Inferior parietal cortex (tissue), 1 donor: ENCODE data around the gene NTSR1.

Experiments used
- DNase-seq: peaks from one replicate; pipeline ENCODE4 v3.0.0-alpha.2; 2016; ENCODE audit errors: extremely low spot score

Gene NTSR1

DNA sequence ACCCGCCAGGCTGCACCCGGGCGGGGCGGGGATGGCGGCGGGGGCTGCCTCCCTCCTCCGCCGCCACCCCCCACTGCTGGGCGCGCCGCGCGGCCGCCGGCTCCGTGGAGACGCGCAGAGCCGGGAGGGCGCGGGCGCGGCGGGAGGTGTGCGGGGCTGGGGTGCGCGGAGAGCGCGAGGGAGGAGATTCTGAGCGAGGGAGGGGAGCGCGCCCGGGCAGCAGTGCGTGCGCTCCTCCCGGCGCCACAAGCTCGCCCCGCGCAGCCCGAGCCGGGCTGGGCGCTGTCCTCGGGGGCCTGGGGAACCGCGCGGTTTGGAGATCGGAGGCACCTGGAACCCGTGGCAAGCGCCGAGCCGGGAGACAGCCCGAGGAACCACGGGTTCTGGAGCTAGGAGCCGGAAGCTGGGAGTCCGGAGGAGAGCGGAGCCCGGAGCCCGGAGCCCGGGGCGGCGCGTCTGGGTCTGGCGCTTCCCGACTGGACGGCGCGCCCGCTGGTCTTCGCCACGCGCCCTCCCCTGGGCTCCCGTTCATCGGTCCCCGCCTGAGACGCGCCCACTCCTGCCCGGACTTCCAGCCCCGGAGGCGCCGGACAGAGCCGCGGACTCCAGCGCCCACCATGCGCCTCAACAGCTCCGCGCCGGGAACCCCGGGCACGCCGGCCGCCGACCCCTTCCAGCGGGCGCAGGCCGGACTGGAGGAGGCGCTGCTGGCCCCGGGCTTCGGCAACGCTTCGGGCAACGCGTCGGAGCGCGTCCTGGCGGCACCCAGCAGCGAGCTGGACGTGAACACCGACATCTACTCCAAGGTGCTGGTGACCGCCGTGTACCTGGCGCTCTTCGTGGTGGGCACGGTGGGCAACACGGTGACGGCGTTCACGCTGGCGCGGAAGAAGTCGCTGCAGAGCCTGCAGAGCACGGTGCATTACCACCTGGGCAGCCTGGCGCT lies at the start of gene NTSR1:
NTSR1 (plus strand) TSS at position 246 of the 946 bp plus-strand sequence; CDS start at position 618, 372 bp downstream.
- DNase-seq: no peak

DNA sequence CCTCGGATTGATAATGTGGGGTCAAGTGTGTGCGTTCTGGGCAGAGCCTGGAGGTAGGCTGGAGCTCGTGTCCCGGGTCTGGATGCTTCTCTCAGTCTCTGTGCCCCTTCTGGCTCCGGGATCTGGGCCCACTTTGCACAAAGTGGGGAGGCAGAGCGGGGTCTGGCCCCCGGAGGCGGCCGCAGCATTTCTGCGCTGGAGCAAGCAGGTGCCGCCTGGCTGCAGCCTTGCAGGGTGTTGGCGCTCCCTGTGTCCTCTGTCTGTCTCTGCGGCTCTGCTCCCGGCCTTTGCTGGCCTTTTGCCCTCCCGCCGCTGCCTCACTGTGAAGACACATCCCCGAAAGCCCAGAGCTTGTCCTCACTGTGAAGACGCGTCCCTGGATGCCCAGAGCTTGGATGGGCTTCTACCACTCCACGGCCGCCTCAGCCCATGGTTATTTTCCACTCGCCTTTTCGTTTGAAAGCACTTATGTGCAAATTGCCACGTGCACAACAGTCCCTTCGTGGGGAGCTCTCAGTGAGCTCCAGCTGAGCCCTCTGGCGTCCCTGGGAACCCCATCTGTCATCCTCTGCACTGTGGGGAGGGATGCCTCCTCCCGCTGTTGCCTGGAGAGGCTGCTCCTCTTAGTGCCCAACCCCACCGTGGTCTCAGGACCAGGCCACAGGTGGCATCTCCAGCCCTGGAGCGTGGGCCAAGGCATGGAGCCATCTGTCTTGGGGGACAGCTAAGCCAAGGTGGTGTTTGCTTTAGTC lies 49.0 kb upstream of the NTSR1 start:
- no peak for DNase-seq

DNA sequence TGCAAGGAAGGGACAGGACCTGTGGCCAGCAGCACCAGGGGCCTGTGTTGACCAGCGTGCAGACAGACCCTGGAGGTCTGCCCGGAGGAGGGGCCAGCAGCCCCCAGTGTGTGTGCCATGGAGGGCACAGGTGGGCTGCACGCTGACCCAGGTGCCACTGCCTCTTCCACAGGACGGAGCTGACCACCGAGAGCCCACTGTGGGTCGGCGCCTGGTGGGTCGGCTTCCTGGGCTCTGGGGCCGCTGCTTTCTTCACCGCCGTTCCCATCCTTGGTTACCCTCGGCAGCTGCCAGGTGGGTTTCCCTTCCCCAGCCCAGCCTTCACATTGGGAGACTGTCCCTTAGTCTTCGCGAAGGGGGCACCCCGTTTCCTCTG lies 48.4 kb upstream of the NTSR1 start:
- no peak for DNase-seq

DNA sequence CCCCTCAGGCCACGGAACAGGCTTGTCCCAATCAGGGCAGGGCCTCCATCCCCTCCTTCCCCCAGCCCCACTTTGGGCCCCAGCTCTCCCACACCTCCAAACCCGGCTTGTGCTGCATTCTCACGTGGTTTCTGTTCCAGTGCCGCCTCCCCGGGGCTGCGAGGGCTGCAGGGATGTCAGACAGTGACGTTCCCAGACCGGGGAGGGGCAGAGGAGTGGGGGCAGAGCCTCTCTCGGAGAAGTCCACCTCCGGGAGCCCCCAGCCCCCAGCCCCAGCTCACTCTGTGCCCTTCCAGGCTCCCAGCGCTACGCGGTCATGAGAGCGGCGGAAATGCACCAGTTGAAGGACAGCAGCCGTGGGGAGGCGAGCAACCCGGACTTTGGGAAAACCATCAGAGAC lies 47.9 kb upstream of the NTSR1 start:
- no peak for DNase-seq

DNA sequence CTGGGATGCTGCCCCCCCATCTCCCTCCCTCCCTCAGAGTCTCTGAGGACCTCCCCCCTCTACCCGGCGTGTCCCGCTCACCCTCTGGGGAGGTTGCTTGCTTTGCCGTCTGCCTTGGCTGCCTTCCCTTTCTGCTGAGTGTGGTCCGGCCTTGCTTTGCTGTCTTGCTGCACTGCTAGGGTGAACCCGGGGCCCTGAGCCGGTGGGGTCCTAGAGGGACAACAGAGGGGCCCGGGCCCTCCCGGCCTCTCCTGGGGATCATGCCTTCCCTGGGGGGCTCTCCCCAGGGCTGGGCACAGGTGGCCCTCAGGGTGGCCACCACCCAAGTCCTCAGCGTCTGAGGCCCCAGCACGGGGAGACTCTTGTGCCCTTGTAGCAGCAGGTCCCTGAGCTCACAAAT lies 47.0 kb upstream of the NTSR1 start:
- no peak for DNase-seq

DNA sequence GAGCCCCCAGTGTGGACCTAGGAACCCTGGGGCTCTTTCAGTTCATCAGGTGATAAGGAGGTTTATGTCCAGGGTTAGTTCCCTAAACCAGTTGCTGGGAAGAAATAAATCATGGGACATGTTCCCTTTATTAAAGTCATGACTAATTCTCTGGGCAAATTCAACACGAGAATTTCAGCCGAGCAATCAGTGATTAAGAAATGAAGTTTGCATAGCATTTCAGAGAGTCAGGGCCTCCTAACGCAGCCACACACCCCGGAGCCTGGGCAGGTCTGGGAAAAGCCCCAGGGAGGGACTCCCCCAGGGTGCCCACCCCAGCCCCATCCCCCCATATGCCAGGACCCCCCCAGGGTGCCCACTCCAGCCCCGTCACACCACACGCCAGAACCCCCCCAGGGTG lies 46.2 kb upstream of the NTSR1 start:
- no peak for DNase-seq

DNA sequence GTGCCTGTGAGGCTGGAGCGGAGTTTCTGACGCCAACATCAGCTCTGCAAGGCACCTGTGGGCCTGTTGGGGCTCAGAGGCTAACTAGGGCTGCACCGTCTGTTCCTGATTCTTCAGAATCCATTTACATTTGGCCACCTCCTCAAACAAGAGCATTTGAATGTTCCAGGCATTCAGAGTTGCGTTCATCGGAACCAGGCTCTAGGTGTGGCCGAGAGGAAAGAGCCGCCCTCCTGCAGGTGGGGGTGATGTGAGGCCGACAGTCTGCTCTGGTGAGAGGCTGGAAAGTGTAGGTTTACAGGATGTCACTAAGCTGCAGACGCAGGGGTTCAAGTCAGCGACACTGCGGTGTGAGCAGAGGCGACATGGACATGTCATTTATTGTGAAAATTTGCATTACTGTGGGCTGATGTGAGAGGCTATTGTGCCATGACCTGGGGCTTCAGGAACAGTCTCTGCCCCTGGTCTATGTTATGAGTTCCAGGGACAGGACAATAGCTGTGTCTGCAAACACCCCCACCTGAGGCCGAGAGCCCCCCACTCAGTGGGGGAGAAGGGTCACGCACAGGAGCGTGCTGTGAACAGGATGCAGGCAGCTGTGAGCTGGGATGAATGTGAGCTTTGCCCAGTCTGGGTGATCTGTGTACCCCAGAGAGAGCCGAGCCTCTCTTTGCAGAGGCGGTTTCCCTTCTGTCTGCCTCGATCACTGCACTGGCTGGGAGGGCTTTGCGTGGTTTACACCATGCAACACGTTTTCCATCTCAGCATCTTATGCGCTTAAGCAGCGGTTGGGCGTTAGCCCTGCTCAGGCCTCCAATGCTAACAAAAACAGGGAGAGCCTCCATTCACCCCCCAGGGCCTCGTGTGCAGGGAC lies 45.3 kb upstream of the NTSR1 start:
- DNase-seq: no peak

DNA sequence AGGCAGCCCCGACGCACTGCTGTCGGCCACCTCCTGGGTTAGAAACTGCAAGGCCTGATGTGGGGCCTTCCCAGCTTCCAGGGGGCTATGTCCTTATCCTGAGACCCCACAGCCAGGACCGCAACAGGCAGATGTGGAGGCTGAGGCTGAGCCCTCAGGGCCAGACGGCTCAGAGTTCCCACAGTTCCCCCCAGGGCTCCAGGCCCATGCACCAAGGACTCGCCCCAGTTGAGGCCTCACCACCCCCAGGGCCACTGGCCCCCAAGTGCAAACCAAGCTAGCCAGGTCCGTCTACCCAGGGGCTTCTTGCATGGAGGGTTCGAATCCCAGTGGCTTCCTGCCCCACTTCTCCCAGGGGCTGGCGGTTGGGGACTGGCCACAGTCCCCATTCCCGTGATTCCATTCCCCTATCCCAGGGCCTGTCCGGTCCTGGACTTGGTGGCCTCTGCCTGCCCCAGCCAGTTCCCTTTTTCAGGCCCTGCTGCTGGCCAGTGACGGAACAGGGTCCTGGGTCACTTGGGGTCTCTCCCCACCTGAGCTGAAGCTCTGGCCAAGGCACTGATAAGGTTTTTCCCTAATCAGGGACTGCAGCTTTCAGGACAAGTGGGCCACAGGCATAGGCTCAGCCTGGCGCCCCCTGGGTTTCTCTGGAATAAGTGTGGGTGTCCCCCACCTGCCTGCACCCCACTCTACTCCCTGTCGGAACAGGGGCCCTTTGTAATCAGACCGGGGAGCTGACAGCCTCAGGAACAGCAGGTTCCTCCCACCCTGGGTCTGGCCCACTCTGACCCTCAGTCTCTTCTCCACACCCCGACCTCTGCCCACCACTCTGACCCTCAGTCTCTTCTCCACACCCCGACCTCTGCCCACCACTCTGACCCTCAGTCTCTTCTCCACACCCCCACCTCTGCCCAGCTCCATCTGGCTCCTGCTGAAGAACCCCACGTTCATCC lies 44.3 kb upstream of the NTSR1 start:
- DNase-seq: no peak

DNA sequence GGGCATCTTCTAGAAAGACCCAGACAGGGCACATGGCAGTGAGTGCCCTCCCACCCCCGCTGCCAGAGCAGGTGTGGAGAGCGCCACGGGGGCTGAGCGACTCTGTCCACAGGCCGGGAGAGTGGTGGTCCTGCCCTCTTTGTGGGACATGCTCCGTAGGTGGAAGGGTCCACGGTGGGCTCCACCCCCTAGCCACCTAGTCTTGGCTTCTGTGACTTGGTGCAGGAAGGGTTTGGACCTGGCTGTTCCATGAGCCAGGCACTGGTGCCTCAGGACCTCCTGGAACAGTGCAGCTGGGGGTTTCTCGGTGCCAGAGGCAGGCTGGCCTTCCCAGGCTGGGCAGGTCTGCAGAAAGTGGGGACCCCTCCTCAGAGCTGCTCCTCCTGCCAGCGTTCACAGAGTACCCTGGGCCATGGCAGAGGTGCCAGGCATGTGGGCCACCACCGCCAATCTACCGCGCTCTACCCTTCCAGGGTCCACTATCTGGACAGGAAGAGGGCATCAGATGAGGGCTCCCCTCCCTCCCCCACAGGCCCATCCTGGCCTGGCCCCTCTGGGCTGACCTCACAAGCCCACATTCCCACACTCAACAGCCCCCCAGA lies 43.4 kb upstream of the NTSR1 start:
- DNase-seq: no peak

DNA sequence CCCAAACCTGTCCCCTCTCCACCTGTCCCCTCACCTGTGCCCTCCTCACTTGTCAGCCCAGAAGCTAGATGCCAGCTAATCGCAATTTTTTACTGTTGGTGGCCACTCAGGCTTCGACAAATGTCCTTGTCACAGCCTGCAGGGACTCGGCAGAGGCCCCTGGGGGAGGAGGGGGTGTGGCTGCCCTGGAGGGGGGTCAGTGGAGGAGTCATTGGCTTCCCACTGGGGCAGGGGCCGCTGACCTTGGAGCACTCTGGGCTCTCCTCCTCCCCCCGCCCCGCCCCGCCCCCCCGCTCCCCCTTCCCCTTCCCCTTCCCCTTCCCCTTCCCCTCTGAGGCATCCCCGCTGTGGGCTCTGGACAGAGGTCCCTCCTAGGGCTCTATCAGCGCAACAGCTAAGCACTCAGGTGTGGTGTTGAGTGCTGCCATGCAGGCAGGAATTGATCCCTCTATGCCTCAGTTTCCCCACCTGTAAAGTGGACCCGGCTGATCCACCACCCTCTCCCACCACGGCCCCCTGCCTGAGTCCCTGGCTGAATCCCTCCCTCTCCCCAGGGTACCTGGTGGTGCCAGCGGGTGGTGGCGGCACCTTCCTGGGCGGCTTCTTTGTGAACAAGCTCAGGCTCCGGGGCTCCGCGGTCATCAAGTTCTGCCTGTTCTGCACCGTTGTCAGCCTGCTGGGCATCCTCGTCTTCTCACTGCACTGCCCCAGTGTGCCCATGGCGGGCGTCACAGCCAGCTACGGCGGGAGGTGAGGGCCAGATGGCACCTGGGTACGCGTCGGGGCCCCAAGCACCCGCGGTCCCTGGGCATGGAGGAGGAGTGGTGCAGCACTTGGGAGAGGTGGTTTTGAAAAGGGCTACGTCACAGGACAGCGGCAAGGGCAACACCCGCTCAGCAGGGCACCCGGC lies 42.6 kb upstream of the NTSR1 start:
- no peak for DNase-seq

DNA sequence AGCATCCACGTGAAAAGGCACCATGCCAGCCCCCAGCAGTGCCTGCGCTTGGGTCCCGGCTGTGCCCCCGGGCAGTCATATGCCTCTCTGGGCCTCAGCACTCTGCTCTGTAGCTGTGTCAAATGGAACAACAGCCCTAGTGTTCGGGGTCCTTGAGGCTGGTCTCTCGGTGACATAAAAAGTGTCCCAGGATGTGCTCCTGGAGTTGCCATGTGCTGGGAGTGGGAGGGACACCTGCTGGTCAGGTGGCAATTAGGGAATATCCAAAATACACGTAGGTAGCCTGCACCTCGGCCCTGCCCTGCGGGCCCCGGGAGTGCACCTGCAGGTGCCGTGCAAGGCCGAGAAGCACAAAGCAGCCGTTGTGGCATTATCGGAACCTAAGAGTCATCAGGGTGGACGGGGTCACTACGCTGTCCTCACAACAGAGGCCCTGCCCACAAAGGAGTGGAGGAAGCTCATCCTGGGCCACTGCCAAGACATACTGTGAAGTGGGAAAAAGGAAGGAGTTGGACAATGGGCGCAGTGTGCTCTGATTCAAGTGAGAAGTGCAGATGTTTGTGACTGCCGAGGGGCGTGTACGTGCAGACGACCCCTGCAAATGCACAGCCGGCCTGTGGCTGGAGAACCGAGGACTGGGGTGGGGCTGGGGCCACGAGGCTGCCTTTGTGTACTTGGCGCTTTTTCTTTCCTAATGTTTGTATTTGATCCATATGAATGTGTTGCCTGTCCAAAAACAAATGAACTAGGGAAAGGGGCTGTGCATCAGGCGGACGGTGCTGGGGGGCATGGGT lies 41.7 kb upstream of the NTSR1 start:
- peak; percentile 29 for DNase-seq

DNA sequence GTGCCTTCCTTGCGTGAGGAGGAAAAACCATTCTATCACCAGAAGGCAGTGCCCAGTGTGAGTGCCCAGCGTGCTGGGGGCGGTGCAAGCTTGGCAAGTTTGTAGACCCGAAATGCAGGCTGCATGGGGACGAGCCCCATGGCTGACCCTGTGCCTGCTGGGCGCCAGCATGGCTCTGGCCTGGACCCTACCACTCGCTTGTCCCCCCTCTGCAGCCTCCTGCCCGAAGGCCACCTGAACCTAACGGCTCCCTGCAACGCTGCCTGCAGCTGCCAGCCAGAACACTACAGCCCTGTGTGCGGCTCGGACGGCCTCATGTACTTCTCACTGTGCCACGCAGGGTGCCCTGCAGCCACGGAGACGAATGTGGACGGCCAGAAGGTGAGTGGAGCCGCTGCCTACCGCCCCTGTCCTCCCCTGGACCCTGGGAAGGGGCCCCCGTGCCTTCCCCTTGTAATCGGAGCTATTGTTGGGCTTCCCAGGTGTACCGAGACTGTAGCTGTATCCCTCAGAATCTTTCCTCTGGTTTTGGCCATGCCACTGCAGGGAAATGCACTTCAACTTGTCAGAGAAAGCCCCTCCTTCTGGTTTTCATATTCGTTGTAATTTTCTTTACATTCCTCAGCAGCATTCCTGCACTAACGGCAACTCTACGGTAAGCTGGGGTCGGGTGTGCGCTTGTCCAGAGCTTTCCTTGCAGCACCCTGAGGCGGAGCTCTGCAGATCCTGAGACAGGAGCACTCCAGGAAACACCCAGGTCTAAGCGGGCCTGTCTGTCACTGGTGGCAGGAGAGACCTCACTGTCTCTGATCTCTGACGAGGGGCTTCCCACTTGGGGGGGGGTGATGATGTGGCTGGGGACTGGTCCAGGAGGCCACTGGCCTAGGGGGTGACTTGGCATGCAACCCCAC lies 40.9 kb upstream of the NTSR1 start:
- DNase-seq: no peak

DNA sequence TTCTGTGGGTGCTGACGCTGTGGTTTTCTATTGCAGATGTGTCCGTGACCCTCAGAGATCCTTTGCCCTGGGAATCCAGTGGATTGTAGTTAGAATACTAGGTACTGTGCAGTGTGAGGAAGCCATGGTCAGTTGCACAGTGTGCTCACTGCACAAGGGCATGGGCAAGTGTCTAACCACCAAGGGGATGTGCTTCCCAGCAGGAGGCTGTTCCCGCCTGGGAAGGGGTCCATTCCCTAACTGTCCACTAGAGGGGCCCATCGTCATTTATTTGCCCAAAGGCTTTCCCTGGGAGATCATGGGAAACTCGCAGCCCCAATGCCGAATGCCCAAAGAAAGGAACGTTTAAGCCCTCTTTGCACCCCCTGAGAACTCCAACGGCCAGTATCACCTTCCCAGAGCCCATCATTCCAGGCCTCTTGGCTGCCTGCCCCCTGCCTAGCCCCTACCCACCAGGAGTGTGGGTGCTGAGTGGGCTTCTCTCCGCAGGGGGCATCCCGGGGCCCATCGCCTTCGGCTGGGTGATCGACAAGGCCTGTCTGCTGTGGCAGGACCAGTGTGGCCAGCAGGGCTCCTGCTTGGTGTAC lies 40.1 kb upstream of the NTSR1 start:
- peak; percentile 87 for DNase-seq

DNA sequence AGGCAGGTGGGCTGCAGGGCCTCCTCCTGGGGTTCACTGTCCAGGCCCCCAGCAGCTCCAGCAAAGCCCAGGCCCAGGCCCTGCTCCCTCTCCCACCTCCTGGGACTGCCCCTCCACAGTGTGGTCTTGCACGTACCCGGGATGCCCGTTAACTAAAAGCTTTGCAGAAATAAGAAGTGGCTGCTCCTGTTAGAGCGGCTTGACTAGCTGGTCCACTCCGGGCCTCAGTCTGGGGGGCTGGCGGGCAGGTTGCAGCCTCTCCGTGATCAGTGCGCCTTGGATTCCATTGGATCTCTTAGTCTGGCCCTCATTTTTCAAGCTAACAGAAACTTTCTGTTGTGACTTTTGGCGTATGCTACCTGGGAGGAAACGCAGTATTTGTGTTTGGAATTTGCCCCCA lies 39.4 kb upstream of the NTSR1 start:
- no peak for DNase-seq

DNA sequence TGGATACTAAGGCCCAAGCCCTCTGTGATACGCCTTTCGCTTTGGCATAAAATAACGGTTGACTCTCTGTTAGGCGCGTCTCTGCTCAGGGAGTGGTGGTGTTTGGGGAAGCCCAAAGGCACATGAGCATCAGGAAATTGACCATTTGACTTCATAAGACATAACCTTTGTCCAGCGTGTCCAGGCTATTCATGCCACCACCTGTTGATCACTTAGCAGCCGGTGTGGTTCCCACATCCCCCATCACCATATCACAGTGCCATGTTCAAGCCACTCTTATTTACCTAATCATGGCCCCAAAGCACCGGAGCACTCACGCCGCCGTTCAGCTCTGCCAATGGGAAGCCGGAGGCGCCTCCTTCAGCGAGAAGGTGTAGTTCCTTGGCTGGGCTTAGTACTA lies 38.5 kb upstream of the NTSR1 start:
- no peak for DNase-seq

DNA sequence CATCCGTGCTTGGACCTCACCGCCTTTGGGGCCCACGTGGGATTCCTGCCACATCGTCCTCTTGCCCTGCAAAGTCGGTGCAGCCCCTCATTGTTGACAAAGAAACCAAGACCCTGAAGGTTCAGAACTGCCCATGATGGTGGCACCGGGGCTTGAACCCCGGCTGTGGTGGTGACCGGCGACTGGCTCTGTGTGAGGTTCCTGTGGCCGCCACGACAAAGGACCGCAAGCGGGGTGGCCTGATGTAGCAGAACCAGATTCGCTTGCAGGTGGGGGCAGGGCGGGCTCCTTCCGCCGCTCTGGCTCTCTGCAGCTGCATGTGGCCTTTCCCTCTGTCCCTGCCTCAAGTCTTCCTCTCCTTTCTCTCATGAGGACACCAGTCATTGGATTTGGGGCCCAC lies 37.6 kb upstream of the NTSR1 start:
- DNase-seq: no peak

DNA sequence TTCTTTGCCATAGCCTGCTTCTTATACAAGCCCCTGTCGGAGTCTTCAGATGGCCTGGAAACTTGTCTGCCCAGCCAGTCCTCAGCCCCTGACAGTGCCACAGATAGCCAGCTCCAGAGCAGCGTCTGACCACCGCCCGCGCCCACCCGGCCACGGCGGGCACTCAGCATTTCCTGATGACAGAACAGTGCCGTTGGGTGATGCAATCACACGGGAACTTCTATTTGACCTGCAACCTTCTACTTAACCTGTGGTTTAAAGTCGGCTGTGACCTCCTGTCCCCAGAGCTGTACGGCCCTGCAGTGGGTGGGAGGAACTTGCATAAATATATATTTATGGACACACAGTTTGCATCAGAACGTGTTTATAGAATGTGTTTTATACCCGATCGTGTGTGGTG lies 36.9 kb upstream of the NTSR1 start:
- no peak for DNase-seq
